ENCODE results near the gene TSPAN33.
A peak's percentile ranks its signal among the peaks of the same experiment; 100 is the strongest.
"Not testable (repeated sequence)": the region's sequence is repeated elsewhere in the genome, so short reads cannot be mapped to it uniquely, and the experiment has no call there.

TSPAN33 gene

GRCh38 chr7:129170441-129171021 is 26.0 kb downstream of the TSPAN33 start:
- Mint-ChIP-seq H3K27ac (peak overlapping the region; percentile 87), H3K4me3 (no peak overlapping the region), H3K36me3 (peaks cover 6% of the 10 kb centered on the region), H3K27me3 (no peaks in the 10 kb centered on the region), H3K4me1 (peaks cover 22% of the 10 kb centered on the region), H3K9me3 (no peaks in the 10 kb centered on the region)
- ATAC-seq (ENCODE audit: low read depth), result no peak
- DNase-seq (ENCODE audit: low spot score in 2 of 2), result no peak

- not testable (repeated sequence) for H3K36me3 Mint-ChIP-seq; DNase-seq (ENCODE audit: low spot score in 2 of 2); H3K27ac Mint-ChIP-seq; H3K4me3 Mint-ChIP-seq; H3K27me3 Mint-ChIP-seq; H3K9me3 Mint-ChIP-seq; ATAC-seq (ENCODE audit: low read depth)
- H3K4me1 Mint-ChIP-seq, result peaks cover 10% of the 10 kb centered on the region
Measured at GRCh38 chr7:129173861-129174260, 29.4 kb downstream of the TSPAN33 start.

GRCh38 chr7:129176916-129177710 is 32.6 kb downstream of the TSPAN33 start:
- Mint-ChIP-seq H3K36me3 (peaks cover 2% of the 10 kb centered on the region), H3K27ac (no peak overlapping the region), H3K4me1 (peaks cover 2% of the 10 kb centered on the region), H3K4me3 (no peak overlapping the region), H3K27me3 (no peaks in the 10 kb centered on the region), H3K9me3 (no peaks in the 10 kb centered on the region)
- ATAC-seq (ENCODE audit: low read depth), result peak; percentile 10
- no peak for DNase-seq (ENCODE audit: low spot score in 2 of 2)

GRCh38 chr7:129184981-129185670 is 40.6 kb downstream of the TSPAN33 start:
- DNase-seq (ENCODE audit: low spot score in 2 of 2) (no peak), ATAC-seq (ENCODE audit: low read depth) (no peak)
- Mint-ChIP-seq H3K9me3 (no peaks in the 10 kb centered on the region), H3K36me3 (no peaks in the 10 kb centered on the region), H3K4me1 (peaks cover 20% of the 10 kb centered on the region), H3K27me3 (peaks cover 13% of the 10 kb centered on the region), H3K4me3 (no peak overlapping the region), H3K27ac (no peak overlapping the region)

- Mint-ChIP-seq H3K27ac (no peak overlapping the region), H3K4me3 (no peak overlapping the region), H3K27me3 (peaks cover 13% of the 10 kb centered on the region), H3K36me3 (no peaks in the 10 kb centered on the region), H3K9me3 (no peaks in the 10 kb centered on the region), H3K4me1 (peaks cover 20% of the 10 kb centered on the region)
- ATAC-seq (ENCODE audit: low read depth) (no peak), DNase-seq (ENCODE audit: low spot score in 2 of 2) (no peak)
Measured at GRCh38 chr7:129186749-129187260, 42.3 kb downstream of the TSPAN33 start.

- no peak overlapping the region for H3K27ac Mint-ChIP-seq
- no peak for ATAC-seq (ENCODE audit: low read depth)
- H3K9me3 Mint-ChIP-seq, result no peaks in the 10 kb centered on the region
- no peak for DNase-seq (ENCODE audit: low spot score in 2 of 2)
- peaks cover 20% of the 10 kb centered on the region for H3K4me1 Mint-ChIP-seq
- peak overlapping the region; percentile 90 for H3K4me3 Mint-ChIP-seq
- H3K36me3 Mint-ChIP-seq, result no peaks in the 10 kb centered on the region
- peaks cover 19% of the 10 kb centered on the region for H3K27me3 Mint-ChIP-seq
Measured at GRCh38 chr7:129187681-129188371, 43.3 kb downstream of the TSPAN33 start.

GRCh38 chr7:129188372-129188891 is 43.9 kb downstream of the TSPAN33 start, which contains the start of gene SMO:
TSS of gene SMO (plus strand) at chr7:129188633. CDS start at chr7:129189152, 519 bp downstream.
- DNase-seq (ENCODE audit: low spot score in 2 of 2), result peak in 1 of 2 donors; percentile 40
- no peaks in the 10 kb centered on the region for H3K36me3 Mint-ChIP-seq
- H3K27me3 Mint-ChIP-seq, result peaks cover 19% of the 10 kb centered on the region
- H3K9me3 Mint-ChIP-seq, result no peaks in the 10 kb centered on the region
- peaks cover 20% of the 10 kb centered on the region for H3K4me1 Mint-ChIP-seq
- peak; percentile 60 for ATAC-seq (ENCODE audit: low read depth)
- peak within 1 kb of the TSS; percentile 49 for H3K27ac Mint-ChIP-seq
- peak within 1 kb of the TSS; percentile 90 for H3K4me3 Mint-ChIP-seq

GRCh38 chr7:129188892-129189660 is 44.6 kb downstream of the TSPAN33 start:
- Mint-ChIP-seq H3K27me3 (peaks cover 19% of the 10 kb centered on the region), H3K4me3 (peak overlapping the region; percentile 90), H3K36me3 (no peaks in the 10 kb centered on the region), H3K4me1 (peaks cover 20% of the 10 kb centered on the region), H3K27ac (no peak overlapping the region), H3K9me3 (no peaks in the 10 kb centered on the region)
- DNase-seq (ENCODE audit: low spot score in 2 of 2), result no peak
- peak; percentile 38 for ATAC-seq (ENCODE audit: low read depth)

- no peak overlapping the region for H3K27ac Mint-ChIP-seq
- no peaks in the 10 kb centered on the region for H3K9me3 Mint-ChIP-seq
- ATAC-seq (ENCODE audit: low read depth), result no peak
- peaks cover 20% of the 10 kb centered on the region for H3K4me1 Mint-ChIP-seq
- no peaks in the 10 kb centered on the region for H3K36me3 Mint-ChIP-seq
- peak overlapping the region; percentile 71 for H3K4me3 Mint-ChIP-seq
- peaks cover 19% of the 10 kb centered on the region for H3K27me3 Mint-ChIP-seq
- DNase-seq (ENCODE audit: low spot score in 2 of 2), result no peak
Measured at GRCh38 chr7:129189661-129190310, 45.3 kb downstream of the TSPAN33 start.

- Mint-ChIP-seq H3K27ac (no peak overlapping the region), H3K9me3 (no peaks in the 10 kb centered on the region), H3K27me3 (peaks cover 19% of the 10 kb centered on the region), H3K4me3 (no peak overlapping the region), H3K36me3 (no peaks in the 10 kb centered on the region), H3K4me1 (peaks cover 19% of the 10 kb centered on the region)
- no peak for ATAC-seq (ENCODE audit: low read depth)
- no peak for DNase-seq (ENCODE audit: low spot score in 2 of 2)
Measured at GRCh38 chr7:129191272-129191671, 46.8 kb downstream of the TSPAN33 start.

- Mint-ChIP-seq H3K4me3 (no peak overlapping the region), H3K27me3 (peaks cover 16% of the 10 kb centered on the region), H3K27ac (no peak overlapping the region), H3K36me3 (no peaks in the 10 kb centered on the region), H3K9me3 (no peaks in the 10 kb centered on the region), H3K4me1 (peaks cover 9% of the 10 kb centered on the region)
- DNase-seq (ENCODE audit: low spot score in 2 of 2) (no peak), ATAC-seq (ENCODE audit: low read depth) (no peak)
Measured at GRCh38 chr7:129193892-129194291, 49.4 kb downstream of the TSPAN33 start.

GRCh38 chr7:129197771-129198170 is 53.3 kb downstream of the TSPAN33 start:
- H3K36me3 Mint-ChIP-seq, result no peaks in the 10 kb centered on the region
- H3K9me3 Mint-ChIP-seq, result no peaks in the 10 kb centered on the region
- H3K4me3 Mint-ChIP-seq, result no peak overlapping the region
- ATAC-seq (ENCODE audit: low read depth) (peak; percentile 47), DNase-seq (ENCODE audit: low spot score in 2 of 2) (no peak)
- H3K27ac Mint-ChIP-seq, result no peak overlapping the region
- H3K27me3 Mint-ChIP-seq, result no peaks in the 10 kb centered on the region
- peaks cover 2% of the 10 kb centered on the region for H3K4me1 Mint-ChIP-seq

Data from memory B cell (primary cell).